GM23338 (cell line): ENCODE measurements around the gene TAF4.

Experiments used
- CREB1 ChIP-seq: fragments of 250-450 bp; sonication (Bioruptor Pico); IDR thresholded peaks from 2 replicates; pipeline ENCODE4 v1.5.0; 2020; ENCODE audit warnings: low read depth, mild to moderate bottlenecking, moderate library complexity
- EZH2 ChIP-seq: fragments of 200-600 bp; sonication (generic); IDR thresholded peaks from one replicate; pipeline ENCODE4 v1.8.0; 2017; ENCODE audit warnings: antibody characterized with exemption, mild to moderate bottlenecking, low read depth; ENCODE audit not compliant: unreplicated experiment
- EZH2phosphoT487 ChIP-seq: fragments of 200-600 bp; sonication (generic); IDR thresholded peaks from one replicate; pipeline ENCODE4 v1.8.1; 2018; ENCODE audit warnings: antibody characterized with exemption; ENCODE audit not compliant: unreplicated experiment
- JUNB ChIP-seq: IDR thresholded peaks from one replicate; pipeline ENCODE4 v1.6.1; 2016; ENCODE audit warnings: antibody characterized with exemption; ENCODE audit not compliant: unreplicated experiment
- POLR2AphosphoS5 ChIP-seq: IDR thresholded peaks from 2 replicates; pipeline ENCODE4 v1.6.1; 2016; ENCODE audit warnings: antibody characterized with exemption, low read depth
- ZNF331 ChIP-seq: fragments of 250-450 bp; sonication (Bioruptor Pico); IDR thresholded peaks from 2 replicates; pipeline ENCODE4 v1.5.0; 2020; ENCODE audit warnings: low read depth, mild to moderate bottlenecking, moderate library complexity
- TF ChIP-seq, protein P1 (sequence below), 2 experiments: fragments of 200-600 bp in 1 of 2; sonication (generic) in 1 of 2; conservative IDR thresholded peaks; 2 replicates each; pipeline versions ENCODE4 v1.5.1 to v1.6.1; 2016 to 2017; ENCODE audit warnings: antibody characterized with exemption in 2 of 2, low read depth in 2 of 2, mild to moderate bottlenecking in 2 of 2, moderate library complexity in 1 of 2
- TF ChIP-seq, protein P2 (sequence below): IDR thresholded peaks from one replicate; pipeline ENCODE4 v1.6.1; 2018; ENCODE audit warnings: antibody characterized with exemption; ENCODE audit not compliant: unreplicated experiment

DNA sequence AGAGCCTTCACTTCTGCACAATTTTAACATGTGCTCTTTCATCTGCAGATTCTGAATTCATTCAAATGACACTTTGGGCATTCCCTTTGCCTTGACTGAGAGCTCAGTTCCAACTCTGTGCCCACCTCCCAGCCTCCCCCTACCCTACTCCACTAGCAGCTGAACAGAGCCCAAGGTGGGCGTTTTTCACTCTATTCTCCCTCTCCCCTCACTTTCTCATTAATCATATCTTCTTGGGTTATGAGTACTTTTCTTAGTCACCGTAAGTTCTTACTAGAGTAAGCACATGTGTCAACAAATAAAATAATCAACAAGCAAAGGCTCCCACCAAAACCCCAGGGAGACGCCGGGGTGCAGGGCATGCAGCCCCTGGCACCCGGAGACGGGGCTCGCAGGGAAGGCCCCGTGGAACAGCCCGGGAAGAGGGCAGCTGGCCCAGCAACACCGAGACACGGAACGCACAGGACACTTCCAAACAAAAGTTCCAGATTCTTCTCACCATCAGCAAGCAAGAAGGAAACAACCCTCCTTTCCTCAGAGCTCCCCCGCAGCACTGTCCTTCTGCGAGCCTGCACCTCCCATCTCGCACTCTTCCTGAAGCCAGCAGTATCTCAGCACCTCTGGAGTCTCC is 34.1 kb downstream of the TAF4 start:
- TF ChIP-seq, protein P1, sequence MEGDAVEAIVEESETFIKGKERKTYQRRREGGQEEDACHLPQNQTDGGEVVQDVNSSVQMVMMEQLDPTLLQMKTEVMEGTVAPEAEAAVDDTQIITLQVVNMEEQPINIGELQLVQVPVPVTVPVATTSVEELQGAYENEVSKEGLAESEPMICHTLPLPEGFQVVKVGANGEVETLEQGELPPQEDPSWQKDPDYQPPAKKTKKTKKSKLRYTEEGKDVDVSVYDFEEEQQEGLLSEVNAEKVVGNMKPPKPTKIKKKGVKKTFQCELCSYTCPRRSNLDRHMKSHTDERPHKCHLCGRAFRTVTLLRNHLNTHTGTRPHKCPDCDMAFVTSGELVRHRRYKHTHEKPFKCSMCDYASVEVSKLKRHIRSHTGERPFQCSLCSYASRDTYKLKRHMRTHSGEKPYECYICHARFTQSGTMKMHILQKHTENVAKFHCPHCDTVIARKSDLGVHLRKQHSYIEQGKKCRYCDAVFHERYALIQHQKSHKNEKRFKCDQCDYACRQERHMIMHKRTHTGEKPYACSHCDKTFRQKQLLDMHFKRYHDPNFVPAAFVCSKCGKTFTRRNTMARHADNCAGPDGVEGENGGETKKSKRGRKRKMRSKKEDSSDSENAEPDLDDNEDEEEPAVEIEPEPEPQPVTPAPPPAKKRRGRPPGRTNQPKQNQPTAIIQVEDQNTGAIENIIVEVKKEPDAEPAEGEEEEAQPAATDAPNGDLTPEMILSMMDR (conservative IDR thresholded peaks at IDR 0.05; ENCODE audit: low read depth in 2 of 2): no peak
- no peak for TF ChIP-seq EZH2
- no peak for TF ChIP-seq JUNB
- TF ChIP-seq, protein P2, sequence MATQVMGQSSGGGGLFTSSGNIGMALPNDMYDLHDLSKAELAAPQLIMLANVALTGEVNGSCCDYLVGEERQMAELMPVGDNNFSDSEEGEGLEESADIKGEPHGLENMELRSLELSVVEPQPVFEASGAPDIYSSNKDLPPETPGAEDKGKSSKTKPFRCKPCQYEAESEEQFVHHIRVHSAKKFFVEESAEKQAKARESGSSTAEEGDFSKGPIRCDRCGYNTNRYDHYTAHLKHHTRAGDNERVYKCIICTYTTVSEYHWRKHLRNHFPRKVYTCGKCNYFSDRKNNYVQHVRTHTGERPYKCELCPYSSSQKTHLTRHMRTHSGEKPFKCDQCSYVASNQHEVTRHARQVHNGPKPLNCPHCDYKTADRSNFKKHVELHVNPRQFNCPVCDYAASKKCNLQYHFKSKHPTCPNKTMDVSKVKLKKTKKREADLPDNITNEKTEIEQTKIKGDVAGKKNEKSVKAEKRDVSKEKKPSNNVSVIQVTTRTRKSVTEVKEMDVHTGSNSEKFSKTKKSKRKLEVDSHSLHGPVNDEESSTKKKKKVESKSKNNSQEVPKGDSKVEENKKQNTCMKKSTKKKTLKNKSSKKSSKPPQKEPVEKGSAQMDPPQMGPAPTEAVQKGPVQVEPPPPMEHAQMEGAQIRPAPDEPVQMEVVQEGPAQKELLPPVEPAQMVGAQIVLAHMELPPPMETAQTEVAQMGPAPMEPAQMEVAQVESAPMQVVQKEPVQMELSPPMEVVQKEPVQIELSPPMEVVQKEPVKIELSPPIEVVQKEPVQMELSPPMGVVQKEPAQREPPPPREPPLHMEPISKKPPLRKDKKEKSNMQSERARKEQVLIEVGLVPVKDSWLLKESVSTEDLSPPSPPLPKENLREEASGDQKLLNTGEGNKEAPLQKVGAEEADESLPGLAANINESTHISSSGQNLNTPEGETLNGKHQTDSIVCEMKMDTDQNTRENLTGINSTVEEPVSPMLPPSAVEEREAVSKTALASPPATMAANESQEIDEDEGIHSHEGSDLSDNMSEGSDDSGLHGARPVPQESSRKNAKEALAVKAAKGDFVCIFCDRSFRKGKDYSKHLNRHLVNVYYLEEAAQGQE: no peak
- TF ChIP-seq ZNF331 (CRISPR knock-in tag): no peak
- no peak for TF ChIP-seq EZH2phosphoT487
- no peak for TF ChIP-seq CREB1 (CRISPR knock-in tag)
- no peak for TF ChIP-seq POLR2AphosphoS5
